Uterus (tissue), 2 donors: ENCODE results near the gene DDX19B.

Experiments
- CTCF ChIP-seq, 4 experiments: fragments of 200-600 bp in 2 of 4; fragments of 450-650 bp in 2 of 4; sonication (generic) in 2 of 4; IDR thresholded peaks; one replicate each; pipeline ENCODE4 v1.5.1; 2016 to 2019; ENCODE audit warnings: antibody characterized with exemption in 4 of 4, mild to moderate bottlenecking in 2 of 4, moderate library complexity in 1 of 4
- POLR2A ChIP-seq, 2 donors: fragments of 450-650 bp; IDR thresholded peaks; one replicate each; pipeline ENCODE4 v1.6.1; 2016; ENCODE audit warnings: antibody characterized with exemption in 2 of 2, mild to moderate bottlenecking in 1 of 2, moderate library complexity in 1 of 2

GRCh38 chr16:70377782-70378181, 78.8 kb downstream of the DDX19B start:
- TF ChIP-seq CTCF (IDR thresholded peaks at IDR 0.05) (no peak), POLR2A (IDR thresholded peaks at IDR 0.05) (no peak)
